HG03280 (cell line): ENCODE data around the gene THRB.

Experiments used
- ATAC-seq: cut with Tn5 transposase; IDR thresholded peaks from one replicate; pipeline ENCODE4 v1.9.1; 2021; ENCODE audit warnings: mild to moderate bottlenecking, moderate library complexity; ENCODE audit not compliant: unreplicated experiment

Gene THRB

DNA sequence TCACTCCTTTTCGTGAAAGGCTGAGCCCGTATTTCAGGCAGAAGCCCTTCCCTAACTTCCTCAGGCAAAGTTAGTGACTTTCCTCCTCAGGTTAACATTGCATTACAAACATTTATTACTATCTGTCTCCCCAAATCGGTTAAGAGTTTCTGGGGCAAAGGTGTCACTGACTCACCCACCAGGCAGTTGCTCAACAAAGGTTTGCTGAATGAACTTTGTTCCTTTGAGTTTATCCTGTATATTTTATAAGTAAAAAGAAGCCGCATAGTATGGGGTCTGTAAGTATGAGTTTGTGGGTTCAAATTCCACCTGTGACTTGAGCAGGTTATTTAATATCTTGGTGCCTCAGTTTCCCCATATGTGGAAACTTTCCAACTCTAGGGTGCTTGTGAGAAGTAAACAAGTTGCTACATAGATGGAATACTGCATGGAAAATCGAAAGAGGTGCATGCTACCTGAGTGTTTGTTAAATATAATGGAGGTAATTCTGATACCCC is 177.7 kb downstream of the THRB start:
- no peak for ATAC-seq

DNA sequence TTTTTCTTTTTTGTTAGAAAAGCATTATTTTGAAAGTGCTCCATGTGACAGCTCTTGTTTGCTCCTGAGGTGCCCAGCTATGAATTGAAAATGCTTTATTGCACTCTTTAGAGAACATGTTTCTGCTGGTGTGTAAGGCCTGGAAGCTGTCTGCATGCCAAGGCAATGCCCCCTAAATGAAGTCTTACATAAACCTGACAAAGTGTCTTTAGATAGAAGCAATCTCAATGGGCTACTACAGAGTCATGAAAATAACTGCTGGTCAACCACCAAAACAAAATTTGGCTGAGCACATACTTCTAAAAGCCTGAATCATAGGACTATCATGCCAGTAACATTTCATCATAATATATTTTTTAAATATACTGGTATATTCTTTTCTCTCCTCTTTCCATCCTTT is 178.7 kb downstream of the THRB start:
- ATAC-seq: no peak

DNA sequence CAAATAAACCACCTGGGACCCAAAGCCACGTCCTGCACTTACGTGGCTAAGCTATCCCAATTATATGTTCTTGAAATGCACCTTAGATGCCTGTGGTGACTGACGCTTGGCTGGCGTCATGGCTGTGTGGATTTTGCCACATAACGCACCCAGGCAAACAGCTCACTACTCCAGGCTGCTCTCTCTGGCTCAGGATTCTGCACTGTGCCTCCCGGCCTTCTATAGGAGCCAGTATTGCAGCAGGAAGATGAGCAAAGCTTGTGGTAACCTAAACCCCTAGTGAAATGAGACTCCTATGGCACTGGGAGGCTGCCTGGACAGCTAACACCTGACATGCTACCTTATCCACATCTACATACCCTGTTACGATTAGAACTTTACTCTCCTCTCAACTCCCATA is 179.3 kb downstream of the THRB start:
- ATAC-seq: no peak

DNA sequence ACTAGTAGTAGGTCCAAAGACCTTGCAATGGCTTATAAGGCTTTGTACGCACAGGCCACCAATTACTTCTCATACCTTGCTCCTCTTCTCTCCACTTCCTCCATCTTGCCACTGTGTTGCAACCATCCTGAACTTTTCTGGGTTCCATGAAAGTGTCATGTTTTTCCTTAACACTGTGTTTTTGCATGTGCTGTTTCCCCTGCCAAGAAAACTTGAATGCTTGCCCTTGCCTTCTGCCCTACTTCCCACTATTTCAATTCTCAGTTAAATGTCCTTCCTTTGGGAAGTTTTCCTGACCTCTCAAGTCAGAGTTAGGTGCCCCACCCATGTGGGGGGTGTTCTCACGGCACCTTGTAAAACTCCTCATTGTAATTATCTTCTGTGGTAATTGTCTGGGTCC is 182.8 kb downstream of the THRB start:
- ATAC-seq: no peak

DNA sequence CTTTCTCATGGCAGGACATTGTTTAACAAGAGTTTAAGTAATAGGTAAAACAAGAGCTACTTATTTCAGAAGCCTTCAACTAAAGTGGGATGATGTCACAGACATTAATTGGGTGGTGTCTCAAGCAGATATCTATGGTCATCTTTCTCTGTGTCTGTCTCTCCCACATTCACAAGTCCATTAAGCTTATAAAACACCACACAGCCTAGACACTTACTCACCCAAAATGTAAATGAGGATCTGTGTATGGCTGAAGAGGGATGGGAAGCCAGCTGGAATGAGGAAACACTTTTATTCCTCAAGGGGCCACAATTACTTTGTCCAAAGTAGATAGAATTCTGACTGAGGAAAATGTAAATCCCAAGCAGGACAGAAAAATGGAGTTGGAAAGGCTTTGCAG is 183.8 kb downstream of the THRB start:
- no peak for ATAC-seq

DNA sequence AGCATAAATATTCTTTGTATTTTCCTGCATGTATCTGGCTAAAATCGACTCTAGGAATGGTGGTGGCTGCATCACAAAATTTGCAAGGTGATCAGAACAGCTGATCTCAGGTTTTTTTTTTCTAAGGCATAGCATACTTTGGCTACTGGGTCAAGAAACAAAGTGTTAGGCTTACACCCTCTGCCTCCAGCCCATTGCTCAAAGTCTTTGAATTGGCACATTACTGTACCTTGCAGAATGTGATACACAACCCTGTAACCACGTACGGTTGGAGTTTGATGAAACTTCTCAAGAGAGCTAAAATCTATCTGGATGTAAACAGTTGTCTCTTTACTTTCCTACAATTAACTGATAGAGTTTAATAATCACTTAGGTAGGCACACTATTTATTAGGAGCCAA is 188.1 kb downstream of the THRB start:
- no peak for ATAC-seq

DNA sequence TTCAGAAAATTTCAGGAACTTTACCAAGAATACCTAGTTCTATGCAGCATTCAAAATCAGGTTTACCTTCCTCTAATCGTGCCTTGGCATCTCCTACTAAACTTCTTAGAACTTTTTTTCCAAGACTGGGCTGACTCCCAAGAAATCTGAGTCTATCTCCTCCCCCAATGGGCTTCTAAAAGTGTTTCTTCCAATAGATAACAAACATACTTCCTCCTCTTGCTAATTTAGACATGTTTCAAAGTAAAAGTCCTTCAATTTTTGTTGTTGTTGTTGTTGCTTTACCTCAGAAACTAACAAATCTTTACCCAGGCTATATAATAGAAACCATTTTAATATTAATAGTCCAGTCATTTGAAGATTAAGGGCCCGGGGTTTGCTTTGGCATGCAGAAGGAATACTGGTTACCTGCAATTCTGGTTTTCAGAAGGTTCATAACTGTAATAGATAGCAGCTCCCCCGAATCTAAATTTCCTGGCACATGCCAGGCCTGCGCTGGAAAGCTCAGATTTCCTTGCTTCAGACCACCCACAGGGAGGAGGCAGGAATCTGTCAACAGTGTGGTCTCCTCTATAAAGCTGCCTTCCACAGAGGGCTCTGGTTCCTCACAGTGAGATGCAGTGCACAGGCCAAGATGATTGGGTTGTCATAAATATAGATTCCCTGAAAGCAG is 188.7 kb downstream of the THRB start:
- ATAC-seq: no peak

DNA sequence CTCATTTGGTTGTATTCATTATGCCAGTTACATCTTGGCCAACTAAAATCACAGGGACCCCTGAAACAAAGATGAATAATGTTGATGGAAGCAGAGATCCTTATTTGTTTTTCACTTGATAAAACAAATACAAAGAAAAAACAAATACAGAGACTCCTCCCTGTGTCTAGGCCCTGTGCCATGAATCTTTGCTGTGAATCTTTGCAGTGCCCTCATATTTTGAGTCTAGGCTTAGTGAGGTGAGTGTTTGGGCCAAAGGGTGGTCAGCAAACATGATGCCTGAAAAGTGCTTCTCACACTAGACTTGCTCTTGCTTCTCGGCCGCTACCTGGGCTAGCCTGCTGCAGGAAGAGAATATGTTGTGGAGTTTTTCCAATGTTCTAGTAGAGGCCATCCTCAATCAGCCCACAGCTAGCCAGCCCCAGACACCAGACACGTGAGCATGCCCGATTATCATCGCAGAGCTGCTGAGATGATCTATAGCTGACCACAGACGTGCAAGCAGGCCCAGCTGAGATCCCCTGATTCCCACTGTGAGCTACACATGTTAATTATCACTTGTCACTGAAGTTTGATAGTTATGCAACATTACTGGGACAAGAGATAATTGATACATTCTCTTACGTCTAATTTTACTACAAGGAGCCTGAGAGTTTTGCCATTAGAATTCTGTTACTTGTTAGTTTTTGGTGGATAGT is 191.4 kb downstream of the THRB start:
- ATAC-seq: no peak

DNA sequence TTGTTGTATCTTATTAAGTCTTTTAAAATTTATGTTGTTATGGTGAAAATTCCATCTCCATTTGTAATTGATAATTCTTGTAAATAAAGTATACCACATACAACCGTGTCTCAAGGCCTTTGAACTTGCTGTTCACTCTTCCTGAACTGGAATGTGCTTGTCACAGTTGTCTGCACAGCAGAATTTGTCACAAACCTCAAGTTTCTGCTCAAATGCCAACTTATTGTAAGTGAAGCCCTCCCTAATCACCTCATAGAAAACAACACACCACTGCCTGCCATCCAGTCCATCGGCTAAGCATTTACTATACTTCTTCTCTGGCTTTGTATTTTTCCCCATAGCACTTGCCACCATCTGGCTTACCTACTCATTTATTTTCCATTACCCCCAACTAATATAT is 192.3 kb downstream of the THRB start:
- no peak for ATAC-seq

DNA sequence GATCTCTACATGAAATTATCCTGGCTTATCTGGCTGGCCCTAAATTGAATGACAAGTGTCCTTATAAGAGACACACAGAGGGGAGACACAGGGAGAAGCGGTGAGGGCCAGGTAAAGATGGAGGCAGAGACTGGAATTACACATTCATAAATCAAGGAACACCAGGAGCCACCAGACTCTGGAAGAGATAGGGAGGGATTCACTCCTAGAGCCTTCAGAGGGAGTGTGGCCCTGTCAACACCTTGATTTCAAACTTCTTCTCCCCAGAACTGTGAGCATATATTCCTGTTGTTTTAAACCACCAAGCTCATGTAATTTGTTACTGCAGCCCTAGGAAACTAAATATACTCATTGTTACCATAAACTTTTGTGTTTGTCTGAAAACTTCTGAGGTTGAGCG is 193.7 kb downstream of the THRB start:
- no peak for ATAC-seq

DNA sequence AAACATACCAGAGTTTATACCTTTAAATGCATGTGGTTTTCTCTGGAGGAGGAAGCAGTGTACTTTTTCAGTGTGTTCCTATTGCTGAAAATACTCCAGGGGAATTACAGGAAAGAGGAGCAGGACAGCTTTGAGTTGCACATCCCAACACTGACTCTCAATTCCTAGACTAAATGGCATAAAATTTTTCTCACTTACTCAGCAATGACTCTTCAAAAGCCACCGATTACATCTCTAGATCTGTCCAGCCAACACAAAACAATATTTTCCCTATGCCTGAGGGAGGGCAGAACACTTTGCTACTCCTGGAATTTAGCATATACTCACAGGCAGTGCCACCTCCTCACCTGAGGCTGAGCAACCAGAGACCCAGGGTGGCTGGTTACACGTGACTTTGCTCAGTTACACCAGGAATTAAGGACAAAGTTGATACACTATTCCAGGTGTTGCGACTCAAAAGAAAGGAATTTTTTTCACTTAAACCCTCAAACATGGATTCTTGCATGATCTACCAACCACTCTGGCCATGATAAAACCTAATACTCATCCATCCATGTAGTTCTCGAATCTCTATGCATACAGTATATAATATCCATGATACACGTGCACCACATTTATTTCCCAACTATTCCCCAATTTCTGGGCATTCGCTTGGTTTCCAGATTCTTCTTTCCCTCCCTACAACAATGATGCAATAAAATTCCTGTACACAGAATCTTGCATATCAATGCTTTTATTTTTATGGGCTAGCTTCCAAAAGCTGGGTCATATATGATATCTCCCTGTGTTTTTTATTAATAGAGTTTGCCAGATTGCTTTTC is 194.6 kb downstream of the THRB start:
- ATAC-seq: no peak

DNA sequence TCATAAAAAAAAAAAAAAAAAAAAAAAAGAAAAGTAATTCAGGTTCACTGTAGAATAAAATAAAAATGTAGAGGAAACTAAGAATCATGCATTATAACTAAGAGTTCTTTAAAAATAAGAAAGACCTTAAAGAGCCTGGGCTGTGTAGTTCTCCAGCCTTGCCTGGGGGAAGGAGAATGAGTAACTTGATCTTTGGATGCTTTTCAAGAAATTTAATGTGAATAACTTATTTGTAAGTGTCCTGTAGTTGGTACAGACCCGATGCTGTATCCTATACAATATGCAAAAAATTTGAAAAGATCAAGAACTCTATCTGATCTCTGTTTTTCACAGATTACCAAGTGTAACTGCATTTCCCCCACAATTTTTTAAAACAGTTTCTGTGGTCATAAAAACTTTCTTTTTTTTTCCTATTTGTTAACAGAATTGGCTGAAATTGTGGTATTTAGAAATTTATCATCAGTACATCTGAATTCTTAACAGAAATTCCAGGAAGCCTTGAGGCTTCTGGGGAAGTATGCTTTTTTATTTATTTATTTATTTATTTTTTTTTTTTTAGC is 195.3 kb downstream of the THRB start:
- ATAC-seq: no peak

DNA sequence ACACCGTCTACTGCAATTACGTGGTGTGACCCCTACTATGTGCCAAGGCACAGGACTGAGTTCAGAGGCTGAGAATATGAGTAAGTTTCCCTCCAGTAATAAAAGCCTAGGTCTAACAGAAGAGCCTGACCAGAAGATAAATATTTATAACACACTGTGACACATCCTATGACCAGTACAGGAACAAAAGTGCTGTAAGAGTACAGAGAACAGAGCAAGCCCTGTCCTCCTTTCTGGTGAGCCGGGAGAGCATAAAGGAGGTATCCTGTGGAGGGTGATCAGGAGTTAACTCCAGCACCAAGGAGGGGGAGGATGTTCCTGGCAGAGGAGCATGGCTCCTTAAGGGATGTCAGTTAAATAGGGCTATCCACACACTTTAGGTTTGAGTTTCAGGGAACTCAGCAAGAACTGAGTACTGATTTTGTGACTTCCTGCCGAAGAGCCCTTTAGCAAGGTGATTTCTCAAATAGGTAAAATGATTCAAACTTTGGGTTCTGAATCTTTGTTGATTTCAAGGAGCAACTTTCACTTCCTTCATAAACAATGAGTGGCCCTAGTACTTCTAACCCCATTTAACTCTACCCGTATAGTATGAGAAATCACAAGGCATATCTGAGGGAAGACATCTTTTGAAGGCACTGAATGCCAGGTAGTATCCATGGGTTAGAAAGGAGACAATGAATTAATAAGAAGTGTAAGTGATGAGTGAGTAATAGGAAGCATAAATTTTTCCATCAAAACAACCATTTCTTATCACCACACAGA is 198.0 kb downstream of the THRB start:
- no peak for ATAC-seq

DNA sequence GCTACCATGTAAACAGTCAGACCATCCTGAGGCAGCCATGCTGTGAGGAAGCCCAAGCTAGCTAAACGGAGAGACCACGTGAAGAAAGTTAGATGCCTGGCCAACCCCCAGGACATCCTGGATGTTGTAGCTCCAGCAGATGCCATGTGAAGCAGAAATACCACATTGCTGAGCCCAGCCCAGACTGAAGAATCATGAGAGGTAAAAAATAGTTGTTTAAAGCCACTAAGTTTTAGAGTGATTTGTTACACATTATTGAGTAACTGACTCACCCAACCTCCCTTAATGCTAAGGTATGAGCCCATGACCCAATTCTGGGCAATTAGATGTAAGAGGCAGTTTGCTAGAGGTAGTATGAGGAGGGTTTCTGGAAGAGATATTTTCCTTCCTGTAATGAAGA is 200.5 kb downstream of the THRB start:
- ATAC-seq: no peak

DNA sequence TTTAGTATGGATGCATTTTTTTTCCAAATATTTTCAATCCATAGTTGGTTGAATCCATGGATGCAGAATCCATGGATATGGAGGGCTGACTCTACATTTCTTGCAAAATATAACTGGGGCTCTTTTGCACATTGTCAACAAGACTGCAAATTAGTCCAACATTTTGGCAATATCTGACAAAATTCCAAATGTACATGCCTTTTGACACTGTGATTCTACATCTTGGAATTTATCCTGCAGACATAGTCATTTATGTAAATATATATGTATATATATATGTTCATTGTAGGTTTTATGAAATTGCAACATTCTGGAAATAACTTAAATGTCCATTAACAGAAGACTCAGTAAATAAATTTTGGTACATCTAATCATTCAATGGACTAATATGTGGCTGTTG is 203.0 kb downstream of the THRB start:
- ATAC-seq: no peak

DNA sequence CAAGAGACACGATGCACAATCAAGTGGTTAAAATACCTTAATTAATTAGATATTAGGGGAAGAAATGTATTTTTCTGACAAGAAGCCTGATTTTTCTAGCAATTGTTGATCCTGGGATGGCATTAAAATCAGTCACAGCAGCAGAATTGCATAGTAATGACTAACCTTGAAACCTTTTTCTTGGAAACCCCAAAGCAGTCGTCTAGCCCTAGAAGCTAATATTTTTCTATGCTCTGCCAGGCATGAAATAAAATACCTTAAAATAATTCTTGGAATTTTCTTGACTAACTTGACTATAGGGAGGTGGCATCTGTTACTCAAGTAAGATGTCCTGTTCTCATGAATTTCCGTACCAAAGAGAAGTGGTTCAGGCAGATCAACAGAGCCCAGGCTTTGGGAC is 204.1 kb downstream of the THRB start:
- ATAC-seq: no peak

DNA sequence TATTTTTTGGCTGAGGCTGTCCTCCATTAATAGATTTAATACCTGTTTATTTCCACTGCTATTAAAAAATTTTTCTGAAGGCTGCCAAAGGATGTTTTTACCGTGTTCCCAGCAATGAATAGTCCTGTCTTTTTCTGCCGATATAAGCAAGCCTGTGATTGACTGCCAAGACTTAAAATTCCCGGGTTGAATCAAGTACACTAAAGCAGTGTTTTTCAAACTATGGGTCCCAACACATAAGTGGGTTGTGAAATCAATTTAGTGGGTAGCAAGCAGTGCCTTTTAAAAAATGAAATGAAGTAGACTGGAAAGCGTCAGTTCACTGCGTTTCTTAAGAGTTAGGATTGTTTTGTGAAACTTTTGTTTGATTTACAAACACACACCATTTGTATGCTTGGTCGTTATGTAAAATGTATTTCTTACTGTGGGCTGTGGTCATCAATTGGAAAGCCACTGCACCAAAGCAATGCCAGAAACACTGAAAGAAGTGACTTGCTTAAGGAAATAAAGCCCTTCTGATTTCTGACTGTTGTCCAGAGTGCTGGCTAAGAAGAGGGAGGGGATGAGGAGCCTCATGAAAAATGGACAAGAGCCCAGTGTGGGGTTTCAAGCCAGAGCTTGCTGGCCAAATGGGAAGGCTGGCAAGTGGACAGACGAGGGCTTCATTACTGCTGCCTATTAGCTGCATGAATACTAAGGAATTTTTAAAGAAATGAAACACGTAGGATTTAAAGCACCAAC is 206.0 kb downstream of the THRB start:
- no peak for ATAC-seq

DNA sequence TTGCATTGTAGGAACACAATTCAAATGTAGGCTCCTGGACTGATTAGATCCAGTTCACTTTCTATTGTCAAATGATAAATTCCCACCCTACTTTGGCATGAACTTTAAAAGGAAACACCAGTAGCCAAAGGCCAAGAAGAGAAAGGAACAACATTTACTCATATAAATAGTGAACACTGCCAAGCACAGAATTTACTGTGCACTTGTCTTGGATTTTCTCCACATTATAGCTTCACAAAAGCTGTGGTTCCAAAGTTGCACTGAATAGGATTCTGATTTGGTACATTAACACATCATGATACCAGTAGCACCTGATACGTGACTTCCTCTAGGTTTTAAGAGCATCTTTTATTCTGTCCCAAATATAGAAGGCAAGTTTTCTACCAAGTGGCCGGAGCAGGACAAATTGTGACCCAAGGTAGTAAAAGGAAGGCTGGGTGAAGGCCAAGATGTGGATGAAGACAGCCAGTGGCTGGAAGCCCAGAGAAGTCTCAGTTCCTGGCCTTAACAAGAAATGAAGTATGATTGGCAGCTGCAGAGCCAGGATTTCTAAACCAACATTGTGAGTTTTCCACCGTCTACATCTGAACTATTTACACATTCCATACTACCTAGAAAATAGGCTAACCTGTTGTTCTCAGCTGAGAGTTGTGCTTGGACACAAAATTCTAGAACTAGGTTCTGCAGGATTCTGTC is 206.7 kb downstream of the THRB start:
- ATAC-seq: no peak

DNA sequence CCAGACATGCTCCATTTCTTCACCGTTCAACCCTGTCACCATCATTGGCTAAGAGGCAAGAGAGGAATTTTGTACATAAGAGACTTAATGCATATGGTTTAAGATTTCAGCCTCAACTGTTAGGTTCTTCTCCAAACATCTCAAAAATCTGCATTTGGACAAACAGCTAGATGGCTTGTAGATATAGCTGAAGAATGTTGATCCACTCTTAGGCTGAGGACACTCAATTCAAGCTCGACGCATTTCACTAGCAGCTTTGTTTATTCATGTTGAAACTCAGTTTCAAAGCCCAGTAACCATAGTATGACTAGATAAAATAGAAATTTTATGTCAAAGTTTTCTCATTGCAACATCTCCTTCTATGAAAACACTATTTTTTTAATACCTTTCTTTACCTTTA is 208.2 kb downstream of the THRB start:
- ATAC-seq: no peak

DNA sequence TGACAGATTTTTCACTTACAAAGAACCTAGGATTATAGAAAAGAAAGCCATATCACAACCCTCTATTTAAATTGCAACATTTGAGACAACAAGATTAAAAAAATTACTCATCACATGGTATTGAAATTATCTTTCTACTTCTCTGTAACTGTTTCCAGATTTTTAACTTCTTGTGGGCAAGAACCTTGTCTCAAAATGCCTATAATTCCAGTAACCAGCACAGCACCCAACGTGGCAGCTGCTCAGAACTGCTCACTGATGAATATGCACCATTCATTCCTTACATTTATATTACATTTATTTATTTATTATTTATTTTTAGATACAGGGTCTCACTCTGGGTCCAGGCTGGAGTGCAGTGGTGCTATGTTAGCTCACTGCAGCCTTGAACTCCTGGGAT is 216.1 kb downstream of the THRB start:
- ATAC-seq: no peak
